Measurements from ENCODE around the gene PARP14. TPM values are rescaled to one million over a fixed set of nuclear protein-coding genes. Genes with fewer than 3 reads are reported as not detected.
"Not testable (repeated sequence)": the region's sequence is repeated elsewhere in the genome, so short reads cannot be mapped to it uniquely, and the experiment has no call there.

The PARP14 gene
- total and polyA plus RNA-seq, 2 donors (not counting 1 experiment from before 2014, with no cell fraction given) = 113 to 188 TPM

GRCh38 chr3:122705379-122705778 lies 24.7 kb downstream of the PARP14 start:
- no peak overlapping the region for H3K4me3 ChIP-seq (ENCODE audit: control extremely low read depth in 1 of 5, extremely low read depth in 1 of 5, insufficient read depth in 1 of 5, low read depth in 2 of 5, low read length in 4 of 5)
- DNase-seq (no peak), ATAC-seq (ENCODE audit: low read depth) (no peak)
- no peaks in the 10 kb centered on the region for H3K27me3 Mint-ChIP-seq
- peak overlapping the region; percentile 37 for H3K27ac Mint-ChIP-seq
- peaks cover 64% of the 10 kb centered on the region for H3K4me1 Mint-ChIP-seq
- ChIA-PET POLR2A (no interaction called here), CTCF (interaction anchor here (1.0 kb wide), 2 partner anchors 16 to 146 kb away, joined by 3 to 5 read pairs; no protein-coding TSS in a partner anchor)
- no peak for TF ChIP-seq CTCF (IDR thresholded peaks at IDR 0.05)
- no peak for TF ChIP-seq EZH2 (IDR thresholded peaks at IDR 0.05; ENCODE audit: borderline replicate concordance, insufficient read depth, low read depth, low read length, poor library complexity, severe bottlenecking)
- H3K27ac ChIP-seq (ENCODE audit: low read length in 2 of 2) = peak overlapping the region in 1 of 2 donors; percentile 59
- H3K4me1 ChIP-seq (ENCODE audit: control insufficient read depth in 2 of 2, insufficient read depth in 2 of 2, low read length in 2 of 2) = peaks cover 23 to 31% of the 10 kb centered on the region in 2 donors
- H3K9me3 Mint-ChIP-seq (ENCODE audit: insufficient read depth) = no peaks in the 10 kb centered on the region
- no peaks in the 10 kb centered on the region for H3K27me3 ChIP-seq (replicated peaks in 1 of 4; ENCODE audit: control extremely low read depth in 1 of 4, control insufficient read depth in 3 of 4, insufficient read depth in 4 of 4, low read length in 3 of 4)
- no peak overlapping the region for H3K4me3 Mint-ChIP-seq
- no peak overlapping the region for H3K9ac ChIP-seq (ENCODE audit: low read length)
- no peak overlapping the region for H2AFZ ChIP-seq (ENCODE audit: insufficient read depth, low read depth, low read length, poor library complexity, severe bottlenecking)
- no peaks in the 10 kb centered on the region for H3K9me3 ChIP-seq (ENCODE audit: control extremely low read depth in 1 of 3, control insufficient read depth in 2 of 3, insufficient read depth in 1 of 3, low read length in 2 of 3)
- intact Hi-C loops (cut with micrococcal nuclease) = no loop called here
- no peaks in the 10 kb centered on the region for H4K20me1 ChIP-seq (ENCODE audit: control insufficient read depth, insufficient read depth, low read length, poor library complexity, severe bottlenecking)
- H3K79me2 ChIP-seq (ENCODE audit: control insufficient read depth, insufficient read depth, low read length) = peaks cover 89% of the 10 kb centered on the region
- H3K4me2 ChIP-seq (replicated peaks; ENCODE audit: low read depth, low read length, poor library complexity, severe bottlenecking) = no peak overlapping the region
- H3K36me3 ChIP-seq (replicated peaks in 1 of 2; ENCODE audit: control extremely low read depth in 1 of 2, control insufficient read depth in 1 of 2, extremely low read depth in 1 of 2, insufficient read depth in 2 of 2, low read length in 1 of 2) = peaks cover 26 to 89% of the 10 kb centered on the region in 2 experiments
- WGBS (ENCODE audit: insufficient coverage) = 88% methylated on average over 1 of the region's 1 CpG

- ATAC-seq (ENCODE audit: low read depth); H3K27me3 ChIP-seq (replicated peaks in 1 of 4; ENCODE audit: control extremely low read depth in 1 of 4, control insufficient read depth in 3 of 4, insufficient read depth in 4 of 4, low read length in 3 of 4); intact Hi-C loops (cut with micrococcal nuclease); H3K27me3 Mint-ChIP-seq; H2AFZ ChIP-seq (ENCODE audit: insufficient read depth, low read depth, low read length, poor library complexity, severe bottlenecking); H3K4me2 ChIP-seq (replicated peaks; ENCODE audit: low read depth, low read length, poor library complexity, severe bottlenecking); H3K9me3 ChIP-seq (ENCODE audit: control extremely low read depth in 1 of 3, control insufficient read depth in 2 of 3, insufficient read depth in 1 of 3, low read length in 2 of 3); DNase-seq; H3K9ac ChIP-seq (ENCODE audit: low read length); H3K4me3 ChIP-seq (ENCODE audit: control extremely low read depth in 1 of 5, extremely low read depth in 1 of 5, insufficient read depth in 1 of 5, low read depth in 2 of 5, low read length in 4 of 5); H3K9me3 Mint-ChIP-seq (ENCODE audit: insufficient read depth); H3K4me3 Mint-ChIP-seq: not testable (repeated sequence)
- CTCF ChIA-PET = interaction anchor here (1.2 kb wide), 1 partner anchor 151 kb away, joined by 3 read pairs; no protein-coding TSS in a partner anchor
- Histone ChIP-seq H3K4me1 (ENCODE audit: control insufficient read depth in 2 of 2, insufficient read depth in 2 of 2, low read length in 2 of 2) (peaks cover 6 to 24% of the 10 kb centered on the region in 2 donors), H3K27ac (ENCODE audit: low read length in 2 of 2) (peak overlapping the region in 1 of 2 donors; percentile 39), H3K36me3 (replicated peaks in 1 of 2; ENCODE audit: control extremely low read depth in 1 of 2, control insufficient read depth in 1 of 2, extremely low read depth in 1 of 2, insufficient read depth in 2 of 2, low read length in 1 of 2) (peaks cover 8 to 95% of the 10 kb centered on the region in 2 experiments), H3K79me2 (ENCODE audit: control insufficient read depth, insufficient read depth, low read length) (peaks cover 72% of the 10 kb centered on the region), H4K20me1 (ENCODE audit: control insufficient read depth, insufficient read depth, low read length, poor library complexity, severe bottlenecking) (peaks cover 15% of the 10 kb centered on the region)
- Mint-ChIP-seq H3K4me1 (peaks cover 44% of the 10 kb centered on the region), H3K27ac (peak overlapping the region; percentile 68)
- no CpG with 5 or more reads among the region's 1 CpG for WGBS (ENCODE audit: insufficient coverage)
- POLR2A ChIA-PET = interaction anchor here (0.7 to 1.4 kb wide), 2 partner anchors 9 to 31 kb away, joined by 3 to 5 read pairs; no protein-coding TSS in a partner anchor
Observed at GRCh38 chr3:122710616-122711251, 30.1 kb downstream of the PARP14 start.
